ENCODE data around the gene TBC1D9B.
"Not testable (repeated sequence)": the region's sequence is repeated elsewhere in the genome, so short reads cannot be mapped to it uniquely, and the experiment has no call there.

The TBC1D9B gene

GRCh38 chr5:179883163-179883562 is 24.5 kb downstream of the TBC1D9B start:
- no peak for DNase-seq

- DNase-seq = no peak
Observed at GRCh38 chr5:179882338-179882737, 25.4 kb downstream of the TBC1D9B start.

GRCh38 chr5:179880848-179881590 is 26.7 kb downstream of the TBC1D9B start:
- no peak for DNase-seq

- no peak for DNase-seq
Observed at GRCh38 chr5:179880066-179880650, 27.5 kb downstream of the TBC1D9B start.

GRCh38 chr5:179879690-179880010 is 28.0 kb downstream of the TBC1D9B start:
- DNase-seq = no peak

- DNase-seq = no peak
Observed at GRCh38 chr5:179879003-179879689, 28.6 kb downstream of the TBC1D9B start.

- no peak for DNase-seq
Observed at GRCh38 chr5:179878222-179879002, 29.3 kb downstream of the TBC1D9B start.

- no peak for DNase-seq
Observed at GRCh38 chr5:179876610-179876952, 31.1 kb downstream of the TBC1D9B start.

GRCh38 chr5:179875741-179876609 is 31.7 kb downstream of the TBC1D9B start:
- DNase-seq = no peak

GRCh38 chr5:179874536-179875292 is 33.0 kb downstream of the TBC1D9B start:
- no peak for DNase-seq

- no peak for DNase-seq
Observed at GRCh38 chr5:179874136-179874535, 33.6 kb downstream of the TBC1D9B start.

GRCh38 chr5:179873588-179874110 is 34.0 kb downstream of the TBC1D9B start:
- DNase-seq = no peak

GRCh38 chr5:179872828-179873575 is 34.7 kb downstream of the TBC1D9B start:
- no peak for DNase-seq

- DNase-seq = no peak
Observed at GRCh38 chr5:179872055-179872827, 35.5 kb downstream of the TBC1D9B start.

GRCh38 chr5:179871533-179871932 is 36.2 kb downstream of the TBC1D9B start:
- not testable (repeated sequence) for DNase-seq

GRCh38 chr5:179870952-179871351 is 36.7 kb downstream of the TBC1D9B start:
- DNase-seq = no peak

GRCh38 chr5:179870403-179870903 is 37.2 kb downstream of the TBC1D9B start:
- DNase-seq = no peak

GRCh38 chr5:179869641-179870402 is 37.9 kb downstream of the TBC1D9B start:
- no peak for DNase-seq

GRCh38 chr5:179869101-179869500 is 38.6 kb downstream of the TBC1D9B start:
- no peak for DNase-seq

Data from activated T-cell treated with anti-CD3 and anti-CD28 coated beads, Interleukin-2, amount 50 U/mL, for 1 hour (primary cell).